Activated T-cell treated with anti-CD3 and anti-CD28 coated beads, Interleukin-2, amount 50 U/mL, for 72 hours (primary cell): ENCODE results near the gene MRPS10. TPM values are rescaled to one million over a fixed set of nuclear protein-coding genes. Genes with fewer than 3 reads are reported as not detected.

ENCODE experiments used
- ATAC-seq, 2 donors: fragments of 150-1000 bp; cut with Tn5 transposase; replicated peaks in 1 of 2; 2 replicates each; pipeline ENCODE4 v1.10.0; 2021; ENCODE audit warnings: moderate library complexity in 2 of 2, mild to moderate bottlenecking in 1 of 2
- DNase-seq, 2 donors: peaks; one replicate each; pipeline ENCODE4 v3.0.0; 2021 to 2022; ENCODE audit warnings: mixed read lengths in 1 of 2
- H3K27ac Mint-ChIP-seq: one replicate; pipeline ENCODE4 v1.8.0; 2022; ENCODE audit warnings: mild to moderate bottlenecking, moderate library complexity, mixed read lengths
- H3K27me3 Mint-ChIP-seq: one replicate; pipeline ENCODE4 v1.8.0; 2022; ENCODE audit warnings: low read depth, mixed read lengths
- H3K36me3 Mint-ChIP-seq, 2 donors: one replicate each; pipeline ENCODE4 v1.8.0; 2022; ENCODE audit warnings: mixed read lengths in 2 of 2, mild to moderate bottlenecking in 1 of 2; ENCODE audit not compliant: insufficient read depth in 2 of 2
- H3K4me1 Mint-ChIP-seq: one replicate; pipeline ENCODE4 v1.8.0; 2022; ENCODE audit warnings: low read depth, mixed read lengths
- H3K4me3 Mint-ChIP-seq, 2 donors: one replicate each; pipeline ENCODE4 v1.8.0; 2022; ENCODE audit warnings: mild to moderate bottlenecking in 2 of 2, mixed read lengths in 2 of 2, moderate library complexity in 2 of 2
- H3K9me3 Mint-ChIP-seq, 2 donors: one replicate each; pipeline ENCODE4 v1.8.0; 2022; ENCODE audit warnings: mixed read lengths in 2 of 2
- total RNA-seq, 2 donors: library from RNA; stranded (reverse); gene quantifications; one replicate each; pipeline ENCODE4 v1.2.3, GENCODE V29; 2022

MRPS10 gene
- total RNA-seq = 10 to 100 TPM; 39.0 to 39.8 TPM

GRCh38 chr6:42217519-42218367, at the start of gene MRPS10:
Gene MRPS10 (minus strand): TSS chr6:42217861. CDS start chr6:42217849, 12 bp downstream.
- Mint-ChIP-seq H3K4me1 (peaks cover 40% of the 10 kb centered on the region), H3K4me3 (peak within 1 kb of the TSS; percentile 85 to 98), H3K36me3 (peaks cover 4 to 11% of the 10 kb centered on the region in 2 donors), H3K9me3 (no peaks in the 10 kb centered on the region), H3K27me3 (no peaks in the 10 kb centered on the region), H3K27ac (peak within 1 kb of the TSS; percentile 99)
- ATAC-seq (peak; percentile 99), DNase-seq (peak; percentile 90 to 93)

GRCh38 chr6:42266538-42266937, 48.9 kb upstream of the MRPS10 start:
- Mint-ChIP-seq H3K4me1 (peaks cover 12% of the 10 kb centered on the region), H3K9me3 (no peaks in the 10 kb centered on the region), H3K27me3 (no peaks in the 10 kb centered on the region), H3K27ac (peak overlapping the region; percentile 65), H3K36me3 (peaks cover 8 to 11% of the 10 kb centered on the region in 2 donors), H3K4me3 (no peak overlapping the region)
- DNase-seq (no peak), ATAC-seq (no peak)

GRCh38 chr6:42264852-42265390, 47.3 kb upstream of the MRPS10 start:
- Mint-ChIP-seq H3K4me1 (peaks cover 20% of the 10 kb centered on the region), H3K36me3 (peaks cover 7 to 11% of the 10 kb centered on the region in 2 donors), H3K27me3 (no peaks in the 10 kb centered on the region), H3K4me3 (no peak overlapping the region), H3K9me3 (no peaks in the 10 kb centered on the region), H3K27ac (no peak overlapping the region)
- ATAC-seq (no peak), DNase-seq (no peak)

- peaks cover 14% of the 10 kb centered on the region for H3K4me1 Mint-ChIP-seq
- H3K4me3 Mint-ChIP-seq = no peak overlapping the region
- H3K36me3 Mint-ChIP-seq = peaks cover 5 to 7% of the 10 kb centered on the region in 2 donors
- no peaks in the 10 kb centered on the region for H3K27me3 Mint-ChIP-seq
- ATAC-seq = no peak
- no peaks in the 10 kb centered on the region for H3K9me3 Mint-ChIP-seq
- H3K27ac Mint-ChIP-seq = no peak overlapping the region
- DNase-seq = no peak
Observed at GRCh38 chr6:42264162-42264851, 46.6 kb upstream of the MRPS10 start.

GRCh38 chr6:42263165-42263728, 45.6 kb upstream of the MRPS10 start:
- ATAC-seq = no peak
- no peak overlapping the region for H3K27ac Mint-ChIP-seq
- no peak overlapping the region for H3K4me3 Mint-ChIP-seq
- DNase-seq = no peak
- H3K27me3 Mint-ChIP-seq = no peaks in the 10 kb centered on the region
- H3K4me1 Mint-ChIP-seq = peaks cover 13% of the 10 kb centered on the region
- H3K36me3 Mint-ChIP-seq = peaks cover 5 to 6% of the 10 kb centered on the region in 2 donors
- H3K9me3 Mint-ChIP-seq = no peaks in the 10 kb centered on the region

DNA sequence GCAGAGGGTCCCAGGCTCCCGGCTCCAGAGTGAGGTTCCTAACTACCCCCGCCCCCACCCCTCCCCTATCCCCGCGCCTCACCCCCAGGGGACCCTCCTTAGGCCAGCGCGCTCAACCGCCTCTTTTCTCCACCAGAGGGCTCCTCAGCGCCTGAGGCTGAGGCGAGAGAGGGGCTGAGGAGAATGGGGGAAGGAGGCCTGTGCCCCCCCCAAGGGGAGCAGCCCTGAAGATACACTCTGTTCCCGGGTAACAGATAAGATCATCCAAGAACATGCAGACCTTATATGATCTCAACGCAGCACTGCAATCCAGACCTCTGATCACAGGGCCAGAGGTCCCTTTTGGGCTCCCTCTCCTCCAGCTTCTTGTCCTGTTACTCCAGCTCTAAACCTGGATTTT, 43.3 kb upstream of the MRPS10 start:
- no peaks in the 10 kb centered on the region for H3K9me3 Mint-ChIP-seq
- DNase-seq (peak; percentile 46 to 48), ATAC-seq (peak; percentile 69 to 79)
- peaks cover 13% of the 10 kb centered on the region for H3K4me1 Mint-ChIP-seq
- H3K27me3 Mint-ChIP-seq = no peaks in the 10 kb centered on the region
- H3K36me3 Mint-ChIP-seq = peaks cover 7 to 10% of the 10 kb centered on the region in 2 donors
- H3K27ac Mint-ChIP-seq = no peak overlapping the region
- no peak overlapping the region for H3K4me3 Mint-ChIP-seq

GRCh38 chr6:42260396-42260888, 42.8 kb upstream of the MRPS10 start:
- H3K4me3 Mint-ChIP-seq = no peak overlapping the region
- ATAC-seq = peak; percentile 14 to 25
- H3K27me3 Mint-ChIP-seq = no peaks in the 10 kb centered on the region
- peak overlapping the region; percentile 46 for H3K27ac Mint-ChIP-seq
- H3K4me1 Mint-ChIP-seq = peaks cover 17% of the 10 kb centered on the region
- no peak for DNase-seq
- no peaks in the 10 kb centered on the region for H3K9me3 Mint-ChIP-seq
- peaks cover 7 to 16% of the 10 kb centered on the region in 2 donors for H3K36me3 Mint-ChIP-seq

GRCh38 chr6:42259841-42260395, 42.3 kb upstream of the MRPS10 start:
- Mint-ChIP-seq H3K27ac (peak overlapping the region; percentile 46), H3K4me1 (peaks cover 22% of the 10 kb centered on the region), H3K27me3 (no peaks in the 10 kb centered on the region), H3K9me3 (no peaks in the 10 kb centered on the region), H3K36me3 (peaks cover 7 to 18% of the 10 kb centered on the region in 2 donors), H3K4me3 (no peak overlapping the region)
- ATAC-seq (no peak), DNase-seq (no peak)

GRCh38 chr6:42259286-42259685, 41.6 kb upstream of the MRPS10 start:
- Mint-ChIP-seq H3K4me1 (peaks cover 22% of the 10 kb centered on the region), H3K4me3 (no peak overlapping the region), H3K27ac (no peak overlapping the region), H3K36me3 (peaks cover 12 to 18% of the 10 kb centered on the region in 2 donors), H3K9me3 (no peaks in the 10 kb centered on the region), H3K27me3 (no peaks in the 10 kb centered on the region)
- no peak for ATAC-seq
- no peak for DNase-seq

- Mint-ChIP-seq H3K27me3 (no peaks in the 10 kb centered on the region), H3K27ac (peak overlapping the region; percentile 55), H3K4me3 (no peak overlapping the region), H3K9me3 (no peaks in the 10 kb centered on the region), H3K36me3 (peaks cover 18 to 20% of the 10 kb centered on the region in 2 donors), H3K4me1 (peaks cover 22% of the 10 kb centered on the region)
- no peak for DNase-seq
- no peak for ATAC-seq
Observed at GRCh38 chr6:42257614-42258013, 40.0 kb upstream of the MRPS10 start.

DNA sequence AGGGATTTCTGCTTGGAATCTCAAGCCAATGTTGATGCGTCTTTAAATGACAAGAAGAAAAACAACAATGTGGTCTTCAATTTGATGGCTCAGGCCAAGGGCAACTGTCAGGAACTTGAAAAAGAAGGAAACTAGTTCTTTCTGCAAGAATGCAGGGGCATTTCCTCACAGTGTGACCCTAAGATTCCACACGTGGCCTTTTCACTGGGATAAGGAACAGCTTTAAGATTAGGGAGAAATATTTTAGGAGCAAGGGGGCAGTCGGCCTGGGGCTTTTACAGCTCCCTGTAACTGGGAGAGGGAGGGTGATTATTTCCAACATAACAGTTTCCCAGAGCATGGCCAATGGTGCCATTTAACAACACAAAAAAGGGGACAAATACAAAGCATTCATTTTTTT, 39.4 kb upstream of the MRPS10 start:
- Mint-ChIP-seq H3K4me1 (peaks cover 22% of the 10 kb centered on the region), H3K4me3 (no peak overlapping the region), H3K36me3 (peaks cover 18 to 20% of the 10 kb centered on the region in 2 donors), H3K27me3 (no peaks in the 10 kb centered on the region), H3K27ac (peak overlapping the region; percentile 66), H3K9me3 (no peaks in the 10 kb centered on the region)
- ATAC-seq (no peak), DNase-seq (no peak)

DNA sequence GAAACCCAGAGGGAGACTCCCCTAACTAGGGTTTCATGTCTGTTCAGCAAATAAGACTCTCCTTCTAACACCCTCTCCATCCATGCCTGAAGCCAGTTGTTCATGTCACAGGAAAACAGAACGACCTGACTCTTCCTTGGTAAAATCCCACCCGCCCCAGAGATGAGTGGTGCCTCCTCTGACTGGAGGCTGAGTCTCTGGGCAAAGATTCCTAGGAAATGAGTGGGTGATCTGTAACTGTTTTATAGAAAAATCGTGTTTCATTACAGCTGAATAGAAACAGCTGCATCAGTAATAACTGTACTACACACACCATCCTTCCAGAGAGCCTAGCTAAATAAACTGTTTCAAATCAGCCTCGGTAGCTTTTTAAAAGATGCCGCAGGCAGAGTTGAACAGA, 37.4 kb upstream of the MRPS10 start:
- no peak for DNase-seq
- ATAC-seq = peak; percentile 39 to 40

More for the DNA sequence above, 37.4 kb upstream of the MRPS10 start:
- H3K27me3 Mint-ChIP-seq = no peaks in the 10 kb centered on the region
- peak overlapping the region in 1 of 2 donors; percentile 34 for H3K4me3 Mint-ChIP-seq
- H3K27ac Mint-ChIP-seq = peak overlapping the region; percentile 94
- no peaks in the 10 kb centered on the region for H3K9me3 Mint-ChIP-seq
- peaks cover 9% of the 10 kb centered on the region for H3K4me1 Mint-ChIP-seq
- peaks cover 16 to 18% of the 10 kb centered on the region in 2 donors for H3K36me3 Mint-ChIP-seq
